ENCODE data around the gene LTBP4. TPM values are rescaled to one million over a fixed set of nuclear protein-coding genes. Genes with fewer than 3 reads are reported as not detected.

The LTBP4 gene
- polyA plus RNA-seq, 1 donor (not counting 4 experiments of a cell fraction or from before 2014, with no cell fraction given) = 29.6 TPM

DNA sequence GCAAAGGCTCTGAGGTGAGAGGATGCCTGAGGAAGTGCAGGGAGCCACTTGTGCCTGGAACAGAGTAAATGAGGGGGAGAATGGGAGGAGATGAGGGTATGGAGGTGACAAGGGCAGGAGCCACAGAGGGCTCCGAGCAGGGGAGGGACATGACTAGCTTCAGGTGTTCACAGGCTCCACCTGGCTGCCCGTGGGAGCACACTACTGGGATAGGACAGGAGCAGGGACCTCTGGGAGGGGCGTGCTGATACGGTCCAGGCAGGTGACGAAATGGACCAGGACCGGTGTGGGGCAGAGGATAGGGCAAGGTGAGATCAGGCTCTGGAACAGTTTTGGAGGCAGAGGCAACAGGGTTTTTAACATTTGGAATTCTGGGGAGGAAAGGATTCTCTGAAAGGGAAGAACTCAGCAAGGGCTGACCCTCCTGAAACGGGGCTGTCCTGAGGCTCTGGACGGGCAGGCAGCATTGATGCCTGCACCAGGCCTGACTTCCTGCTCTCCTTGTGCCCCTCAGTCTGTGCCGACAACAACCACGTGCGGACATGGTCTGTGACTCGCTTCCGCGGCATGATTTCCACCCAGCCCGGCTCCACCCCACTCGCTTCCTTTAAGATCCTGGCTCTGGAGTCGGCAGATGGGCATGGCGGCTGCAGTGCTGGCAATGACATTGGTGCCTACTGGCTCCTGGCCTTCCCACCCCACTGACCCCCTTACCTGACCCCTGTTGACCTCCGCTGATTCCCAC is 12.9 kb upstream of the LTBP4 start:
- no peaks in the 10 kb centered on the region for H3K79me2 ChIP-seq (ENCODE audit: control insufficient read depth, insufficient read depth, low read length)
- H3K9me3 ChIP-seq (ENCODE audit: control insufficient read depth, low read depth, low read length) = no peaks in the 10 kb centered on the region
- H3K4me2 ChIP-seq (ENCODE audit: control insufficient read depth, extremely low read depth, insufficient read depth, low read depth, low read length) = no peak overlapping the region
- peak overlapping the region; percentile 20 for H3K27ac ChIP-seq (ENCODE audit: control insufficient read depth, insufficient read depth, low read length)
- H3K4me1 ChIP-seq (ENCODE audit: control insufficient read depth, extremely low read depth, insufficient read depth, low read length) = peaks cover 11% of the 10 kb centered on the region
- H3K4me3 ChIP-seq (ENCODE audit: control insufficient read depth in 2 of 3, extremely low read depth in 1 of 3, insufficient read depth in 2 of 3, low read depth in 1 of 3, low read length in 3 of 3) = no peak overlapping the region
- no peak overlapping the region for H3K9ac ChIP-seq (ENCODE audit: control insufficient read depth, extremely low read depth, insufficient read depth, low read length)
- H4K20me1 ChIP-seq (ENCODE audit: control insufficient read depth, extremely low read depth, insufficient read depth, low read length) = no peaks in the 10 kb centered on the region
- no peaks in the 10 kb centered on the region for H3K27me3 ChIP-seq (ENCODE audit: control insufficient read depth, extremely low read depth, insufficient read depth, low read length)
- dilution Hi-C loops (cut with MboI; ENCODE audit: extremely low pct_ligation_motif_present, low sequenced_read_pairs) = no loop called here
- DNase-seq (ENCODE audit: low read depth, low spot score) = no peak
- TF ChIP-seq, protein P1, sequence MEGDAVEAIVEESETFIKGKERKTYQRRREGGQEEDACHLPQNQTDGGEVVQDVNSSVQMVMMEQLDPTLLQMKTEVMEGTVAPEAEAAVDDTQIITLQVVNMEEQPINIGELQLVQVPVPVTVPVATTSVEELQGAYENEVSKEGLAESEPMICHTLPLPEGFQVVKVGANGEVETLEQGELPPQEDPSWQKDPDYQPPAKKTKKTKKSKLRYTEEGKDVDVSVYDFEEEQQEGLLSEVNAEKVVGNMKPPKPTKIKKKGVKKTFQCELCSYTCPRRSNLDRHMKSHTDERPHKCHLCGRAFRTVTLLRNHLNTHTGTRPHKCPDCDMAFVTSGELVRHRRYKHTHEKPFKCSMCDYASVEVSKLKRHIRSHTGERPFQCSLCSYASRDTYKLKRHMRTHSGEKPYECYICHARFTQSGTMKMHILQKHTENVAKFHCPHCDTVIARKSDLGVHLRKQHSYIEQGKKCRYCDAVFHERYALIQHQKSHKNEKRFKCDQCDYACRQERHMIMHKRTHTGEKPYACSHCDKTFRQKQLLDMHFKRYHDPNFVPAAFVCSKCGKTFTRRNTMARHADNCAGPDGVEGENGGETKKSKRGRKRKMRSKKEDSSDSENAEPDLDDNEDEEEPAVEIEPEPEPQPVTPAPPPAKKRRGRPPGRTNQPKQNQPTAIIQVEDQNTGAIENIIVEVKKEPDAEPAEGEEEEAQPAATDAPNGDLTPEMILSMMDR (optimal IDR thresholded peaks at IDR 0.05 in 1 of 3, IDR thresholded peaks at IDR 0.05 in 1 of 3, conservative IDR thresholded peaks at IDR 0.05 in 1 of 3; ENCODE audit: extremely low read depth in 1 of 3, insufficient read depth in 2 of 3, low read length in 3 of 3) = peak in 1 of 3 experiments; percentile 9
- no peak for TF ChIP-seq EZH2 (IDR thresholded peaks at IDR 0.05; ENCODE audit: low read length)
- no peak overlapping the region for H2AFZ ChIP-seq (ENCODE audit: control insufficient read depth, low read length)
- no peaks in the 10 kb centered on the region for H3K9me1 ChIP-seq (ENCODE audit: control insufficient read depth, extremely low read depth, insufficient read depth, low read length)
- FAIRE-seq = no peak
- H3K36me3 ChIP-seq (ENCODE audit: control insufficient read depth in 2 of 2, extremely low read depth in 1 of 2, insufficient read depth in 2 of 2, low read length in 2 of 2) = peaks cover 3 to 6% of the 10 kb centered on the region in 2 experiments

DNA sequence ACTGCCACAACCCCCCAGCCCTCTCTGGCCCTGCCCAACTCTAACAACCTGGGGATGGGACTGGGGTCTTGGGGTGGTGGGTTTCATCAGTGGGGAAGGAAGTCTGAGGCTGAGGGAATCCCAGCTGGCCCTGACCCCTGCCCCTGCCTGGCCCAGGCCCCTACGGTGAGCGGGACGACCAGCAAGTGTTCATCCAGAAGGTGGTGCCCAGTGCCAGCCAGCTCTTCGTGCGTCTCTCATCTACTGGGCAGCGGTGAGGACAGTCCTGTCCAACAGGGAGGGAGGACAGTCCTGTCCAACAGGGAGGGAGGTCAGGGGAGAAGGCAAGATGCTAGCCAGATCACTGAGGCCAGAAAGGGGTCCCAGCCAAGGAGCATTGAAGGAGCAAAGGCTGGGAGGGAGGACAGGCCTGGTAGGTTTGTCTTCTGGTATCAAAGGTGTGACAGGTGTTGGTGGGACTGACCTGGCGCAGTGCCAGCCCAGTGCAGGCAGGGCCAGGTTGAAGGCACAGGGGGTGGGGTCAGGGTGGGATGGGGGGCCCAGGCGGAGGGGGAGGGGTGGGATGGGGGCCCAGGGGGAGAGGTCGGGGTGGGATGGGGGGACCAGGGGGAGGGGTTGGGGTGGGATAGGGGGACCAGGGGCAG is 12.1 kb upstream of the LTBP4 start:
- H2AFZ ChIP-seq (ENCODE audit: control insufficient read depth, low read length) = no peak overlapping the region
- H3K9me1 ChIP-seq (ENCODE audit: control insufficient read depth, extremely low read depth, insufficient read depth, low read length) = no peaks in the 10 kb centered on the region
- peaks cover 11% of the 10 kb centered on the region for H3K4me1 ChIP-seq (ENCODE audit: control insufficient read depth, extremely low read depth, insufficient read depth, low read length)
- H3K9ac ChIP-seq (ENCODE audit: control insufficient read depth, extremely low read depth, insufficient read depth, low read length) = no peak overlapping the region
- H3K9me3 ChIP-seq (ENCODE audit: control insufficient read depth, low read depth, low read length) = no peaks in the 10 kb centered on the region
- H4K20me1 ChIP-seq (ENCODE audit: control insufficient read depth, extremely low read depth, insufficient read depth, low read length) = no peaks in the 10 kb centered on the region
- DNase-seq (ENCODE audit: low read depth, low spot score) (no peak), FAIRE-seq (no peak)
- no peaks in the 10 kb centered on the region for H3K27me3 ChIP-seq (ENCODE audit: control insufficient read depth, extremely low read depth, insufficient read depth, low read length)
- TF ChIP-seq, protein P1 (optimal IDR thresholded peaks at IDR 0.05 in 1 of 3, IDR thresholded peaks at IDR 0.05 in 1 of 3, conservative IDR thresholded peaks at IDR 0.05 in 1 of 3; ENCODE audit: extremely low read depth in 1 of 3, insufficient read depth in 2 of 3, low read length in 3 of 3) = no peak
- TF ChIP-seq EZH2 (IDR thresholded peaks at IDR 0.05; ENCODE audit: low read length) = no peak
- H3K4me2 ChIP-seq (ENCODE audit: control insufficient read depth, extremely low read depth, insufficient read depth, low read depth, low read length) = no peak overlapping the region
- no peak overlapping the region for H3K4me3 ChIP-seq (ENCODE audit: control insufficient read depth in 2 of 3, extremely low read depth in 1 of 3, insufficient read depth in 2 of 3, low read depth in 1 of 3, low read length in 3 of 3)
- H3K36me3 ChIP-seq (ENCODE audit: control insufficient read depth in 2 of 2, extremely low read depth in 1 of 2, insufficient read depth in 2 of 2, low read length in 2 of 2) = peaks cover 1 to 6% of the 10 kb centered on the region in 2 experiments
- H3K79me2 ChIP-seq (ENCODE audit: control insufficient read depth, insufficient read depth, low read length) = no peaks in the 10 kb centered on the region
- dilution Hi-C loops (cut with MboI; ENCODE audit: extremely low pct_ligation_motif_present, low sequenced_read_pairs) = no loop called here
- no peak overlapping the region for H3K27ac ChIP-seq (ENCODE audit: control insufficient read depth, insufficient read depth, low read length)
